ENCODE data around the gene KIAA0040. TPM values are rescaled to one million over a fixed set of nuclear protein-coding genes. Genes with fewer than 3 reads are reported as not detected.

Gene KIAA0040
- total RNA-seq, 1 donor from 2014 or later: 3.7 TPM

DNA sequence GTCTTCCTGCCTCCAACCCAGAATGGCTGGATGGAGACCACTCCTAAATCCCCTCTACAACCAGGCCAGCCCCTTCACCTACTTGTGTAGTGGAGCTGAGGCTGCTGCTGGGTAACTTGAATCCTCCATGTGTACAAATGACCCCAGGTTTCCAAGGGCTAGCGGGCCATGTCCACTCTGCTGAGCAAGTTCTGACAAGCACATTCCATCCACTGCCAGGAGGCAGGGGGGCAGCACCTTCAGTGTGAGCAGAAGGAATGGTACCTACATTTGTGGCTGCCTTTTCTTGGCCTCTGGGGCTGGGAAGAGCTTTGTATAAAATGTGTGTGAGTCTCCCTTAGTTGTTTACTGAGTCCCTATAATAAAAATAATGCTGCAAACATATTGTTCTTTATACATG is 14.5 kb downstream of the KIAA0040 start:
- Mint-ChIP-seq H3K27ac (no peak overlapping the region), H3K36me3 (no peaks in the 10 kb centered on the region), H3K27me3 (ENCODE audit: low read depth) (peaks cover 2% of the 10 kb centered on the region), H3K4me1 (no peaks in the 10 kb centered on the region), H3K9me3 (no peaks in the 10 kb centered on the region), H3K4me3 (no peak overlapping the region)
- DNase-seq (ENCODE audit: low spot score in 2 of 2, unreplicated experiment in 2 of 2): no peak
- TF ChIP-seq, protein P1, sequence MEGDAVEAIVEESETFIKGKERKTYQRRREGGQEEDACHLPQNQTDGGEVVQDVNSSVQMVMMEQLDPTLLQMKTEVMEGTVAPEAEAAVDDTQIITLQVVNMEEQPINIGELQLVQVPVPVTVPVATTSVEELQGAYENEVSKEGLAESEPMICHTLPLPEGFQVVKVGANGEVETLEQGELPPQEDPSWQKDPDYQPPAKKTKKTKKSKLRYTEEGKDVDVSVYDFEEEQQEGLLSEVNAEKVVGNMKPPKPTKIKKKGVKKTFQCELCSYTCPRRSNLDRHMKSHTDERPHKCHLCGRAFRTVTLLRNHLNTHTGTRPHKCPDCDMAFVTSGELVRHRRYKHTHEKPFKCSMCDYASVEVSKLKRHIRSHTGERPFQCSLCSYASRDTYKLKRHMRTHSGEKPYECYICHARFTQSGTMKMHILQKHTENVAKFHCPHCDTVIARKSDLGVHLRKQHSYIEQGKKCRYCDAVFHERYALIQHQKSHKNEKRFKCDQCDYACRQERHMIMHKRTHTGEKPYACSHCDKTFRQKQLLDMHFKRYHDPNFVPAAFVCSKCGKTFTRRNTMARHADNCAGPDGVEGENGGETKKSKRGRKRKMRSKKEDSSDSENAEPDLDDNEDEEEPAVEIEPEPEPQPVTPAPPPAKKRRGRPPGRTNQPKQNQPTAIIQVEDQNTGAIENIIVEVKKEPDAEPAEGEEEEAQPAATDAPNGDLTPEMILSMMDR (IDR thresholded peaks at IDR 0.05; ENCODE audit: unreplicated experiment): no peak

DNA sequence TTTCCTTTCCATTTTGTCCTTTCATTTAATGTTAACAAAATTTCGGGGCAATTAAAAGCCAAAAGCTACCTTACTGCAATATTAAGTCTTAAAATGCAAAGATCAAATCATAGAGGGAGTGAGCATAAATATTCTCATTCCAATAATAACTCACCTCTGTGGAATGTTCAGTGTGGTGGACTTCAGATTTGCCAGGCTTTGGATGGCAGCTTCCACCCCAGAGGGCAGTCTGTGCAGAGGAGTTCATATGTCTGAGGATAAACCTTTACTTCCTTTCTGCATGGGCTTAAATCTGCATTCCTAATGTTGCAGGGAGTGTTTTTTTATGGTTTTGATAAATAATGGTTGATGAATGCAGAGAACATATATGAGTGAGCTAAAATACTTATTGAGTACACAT is 16.3 kb downstream of the KIAA0040 start:
- H3K27ac Mint-ChIP-seq: no peak overlapping the region
- no peaks in the 10 kb centered on the region for H3K4me1 Mint-ChIP-seq
- TF ChIP-seq, protein P1 (IDR thresholded peaks at IDR 0.05; ENCODE audit: unreplicated experiment): no peak

DNA sequence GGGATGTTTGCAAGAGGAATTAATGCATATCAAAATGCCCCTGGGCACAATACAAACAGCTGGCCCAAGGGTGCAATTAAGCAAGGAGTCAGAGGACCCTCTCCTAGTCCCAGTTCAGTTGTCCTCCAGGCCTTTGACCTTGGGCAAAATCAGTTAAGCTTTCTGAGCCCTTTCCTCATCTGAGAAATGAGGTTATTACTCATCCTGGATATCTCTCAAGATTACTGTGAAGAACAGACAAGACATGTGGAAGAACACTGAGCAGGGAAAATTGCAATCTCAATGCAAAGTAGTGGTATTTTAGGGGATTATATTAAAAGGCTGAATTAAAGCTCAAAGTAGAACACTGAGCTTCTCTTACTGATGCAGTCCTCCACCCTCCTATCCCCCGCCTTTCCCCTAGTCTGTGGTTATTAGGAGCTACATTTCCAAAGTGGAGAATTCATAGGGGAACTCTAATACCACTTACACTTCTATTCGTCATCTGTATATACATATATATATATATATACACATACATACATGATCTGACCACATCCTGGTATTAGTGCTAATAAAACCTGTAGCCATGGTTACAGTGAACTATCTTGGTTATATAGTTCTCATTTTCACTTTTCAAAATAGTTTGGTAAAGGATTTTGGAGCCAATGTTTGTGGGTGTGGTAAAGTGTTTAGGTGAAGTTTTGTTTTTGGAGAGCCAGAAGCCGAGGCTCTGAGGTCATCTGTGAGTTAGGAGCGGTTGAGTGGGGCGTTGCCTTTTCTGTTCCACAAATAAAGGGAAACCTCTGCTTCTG is 18.1 kb downstream of the KIAA0040 start:
- no peaks in the 10 kb centered on the region for H3K27me3 Mint-ChIP-seq (ENCODE audit: low read depth)

More for the DNA sequence above, 16.3 kb downstream of the KIAA0040 start:
- no peaks in the 10 kb centered on the region for H3K36me3 Mint-ChIP-seq
- DNase-seq (ENCODE audit: low spot score in 2 of 2, unreplicated experiment in 2 of 2): no peak
- H3K4me3 Mint-ChIP-seq: no peak overlapping the region
- H3K9me3 Mint-ChIP-seq: no peaks in the 10 kb centered on the region
- peaks cover 2% of the 10 kb centered on the region for H3K27me3 Mint-ChIP-seq (ENCODE audit: low read depth)

DNA sequence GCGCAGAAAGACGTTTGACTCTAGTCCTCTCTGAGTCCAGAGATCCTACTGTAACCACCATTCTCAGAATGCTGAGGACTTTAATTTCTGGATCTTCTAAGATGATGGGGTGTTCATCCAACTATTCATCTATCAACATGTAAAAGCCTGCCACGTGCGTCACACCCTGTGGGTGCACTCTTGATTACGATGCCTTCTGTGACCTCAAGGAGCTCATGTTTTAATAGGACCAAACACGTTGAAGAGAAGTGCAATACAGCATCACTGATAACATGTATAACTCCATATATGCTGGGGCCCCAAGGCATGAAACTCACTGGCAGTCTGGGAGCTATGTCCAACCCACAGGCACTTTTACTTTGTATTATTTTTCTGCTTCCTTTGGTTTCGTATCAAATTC is 19.0 kb downstream of the KIAA0040 start:
- Mint-ChIP-seq H3K4me1 (no peaks in the 10 kb centered on the region), H3K27ac (no peak overlapping the region), H3K4me3 (no peak overlapping the region), H3K27me3 (ENCODE audit: low read depth) (no peaks in the 10 kb centered on the region), H3K36me3 (no peaks in the 10 kb centered on the region), H3K9me3 (no peaks in the 10 kb centered on the region)
- TF ChIP-seq, protein P1 (IDR thresholded peaks at IDR 0.05; ENCODE audit: unreplicated experiment): no peak
- no peak for DNase-seq (ENCODE audit: low spot score in 2 of 2, unreplicated experiment in 2 of 2)

More for the DNA sequence above, 18.1 kb downstream of the KIAA0040 start:
- Mint-ChIP-seq H3K9me3 (no peaks in the 10 kb centered on the region), H3K36me3 (no peaks in the 10 kb centered on the region), H3K4me1 (no peaks in the 10 kb centered on the region), H3K4me3 (no peak overlapping the region), H3K27ac (no peak overlapping the region)
- DNase-seq (ENCODE audit: low spot score in 2 of 2, unreplicated experiment in 2 of 2): no peak
- TF ChIP-seq, protein P1 (IDR thresholded peaks at IDR 0.05; ENCODE audit: unreplicated experiment): no peak

DNA sequence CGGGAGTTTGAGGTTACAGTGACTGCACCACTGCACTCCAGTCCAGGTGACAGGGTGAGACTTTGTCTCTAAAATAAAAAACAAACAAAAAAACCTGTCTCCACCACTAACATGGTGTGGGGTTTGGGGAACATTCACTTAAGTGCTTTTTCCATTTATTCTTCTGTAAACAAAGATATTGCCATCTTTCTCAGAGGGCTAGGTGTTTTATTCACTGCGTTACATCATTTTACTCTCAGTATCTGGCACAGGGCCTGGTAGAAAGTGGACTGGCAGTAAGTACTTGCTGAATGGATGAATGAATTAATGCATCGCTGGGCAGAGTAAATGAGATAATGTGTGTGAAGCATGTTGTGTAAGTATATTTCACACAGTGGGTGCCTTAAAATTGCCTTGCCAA is 20.1 kb downstream of the KIAA0040 start:
- TF ChIP-seq, protein P1 (IDR thresholded peaks at IDR 0.05; ENCODE audit: unreplicated experiment): no peak
- no peak overlapping the region for H3K4me3 Mint-ChIP-seq
- H3K27me3 Mint-ChIP-seq (ENCODE audit: low read depth): no peaks in the 10 kb centered on the region
- DNase-seq (ENCODE audit: low spot score in 2 of 2, unreplicated experiment in 2 of 2): no peak
- H3K36me3 Mint-ChIP-seq: no peaks in the 10 kb centered on the region
- no peaks in the 10 kb centered on the region for H3K9me3 Mint-ChIP-seq
- no peaks in the 10 kb centered on the region for H3K4me1 Mint-ChIP-seq
- no peak overlapping the region for H3K27ac Mint-ChIP-seq
